Omental fat pad (tissue), 4 donors: ENCODE measurements around the gene OTOF. TPM values are rescaled to one million over a fixed set of nuclear protein-coding genes. Genes with fewer than 3 reads are reported as not detected.

Source experiments
- ATAC-seq: fragments of 150-250 bp; one replicate; pipeline ENCODE4 v1.9.1; 2016; ENCODE audit warnings: mild to moderate bottlenecking, moderate library complexity; ENCODE audit not compliant: low FRiP score
- DNase-seq: peaks from one replicate; pipeline ENCODE4 v3.0.0-alpha.2; 2019; ENCODE audit warnings: low spot score
- CTCF ChIP-seq, 3 donors: fragments of 450-650 bp; IDR thresholded peaks; one replicate each; pipeline ENCODE4 v1.5.1; 2016 to 2017; ENCODE audit warnings: antibody characterized with exemption in 3 of 3, mild to moderate bottlenecking in 3 of 3, moderate library complexity in 2 of 3
- total RNA-seq, 4 donors: library from RNA; depleted of rRNA; stranded (reverse); fragments of >200 nt; gene quantifications; one replicate each; pipeline ENCODE4 v1.1.0, GENCODE V29; 2016

The OTOF gene
- total RNA-seq, 4 donors from 2014 or later = 0.06 TPM; not detected in 3

- DNase-seq (no peak), ATAC-seq (no peak)
- TF ChIP-seq CTCF (IDR thresholded peaks at IDR 0.05) = no peak
These were observed 4.5 kb upstream of the OTOF start for GRCh38 chr2:26482211-26483026.

- DNase-seq = no peak
- no peak for ATAC-seq
- no peak for TF ChIP-seq CTCF (IDR thresholded peaks at IDR 0.05)
These were observed 3.8 kb upstream of the OTOF start for GRCh38 chr2:26481706-26482105.

GRCh38 chr2:26480566-26481423, 2.9 kb upstream of the OTOF start:
- TF ChIP-seq CTCF (IDR thresholded peaks at IDR 0.05) = no peak
- ATAC-seq (no peak), DNase-seq (no peak)

- no peak for ATAC-seq
- TF ChIP-seq CTCF (IDR thresholded peaks at IDR 0.05) = no peak
- DNase-seq = no peak
These were observed 2.1 kb upstream of the OTOF start for GRCh38 chr2:26479789-26480565.

- no peak for DNase-seq
- no peak for TF ChIP-seq CTCF (IDR thresholded peaks at IDR 0.05)
- no peak for ATAC-seq
These were observed 1.3 kb upstream of the OTOF start for GRCh38 chr2:26479131-26479788.

- no peak for TF ChIP-seq CTCF (IDR thresholded peaks at IDR 0.05)
- no peak for ATAC-seq
- DNase-seq = no peak
These were observed 442 bp upstream of the OTOF start for GRCh38 chr2:26478366-26478765.
